HepG2 (cell line): ENCODE measurements around the gene PRMT7. TPM values are rescaled to one million over a fixed set of nuclear protein-coding genes. Genes with fewer than 3 reads are reported as not detected.
A peak's percentile ranks its signal among the peaks of the same experiment; 100 is the strongest.

Source experiments
- BCLAF1 ChIP-seq: fragments of 450-650 bp; IDR thresholded peaks from 2 replicates; pipeline ENCODE4 v1.6.1; 2017; ENCODE audit warnings: mild to moderate bottlenecking
- CBX2 ChIP-seq, 2 experiments: fragments of 200-600 bp in 1 of 2; sonication (generic); formaldehyde crosslinking in 1 of 2; IDR thresholded peaks; 2 replicates each; pipeline versions ENCODE4 v1.7.0 to v1.8.1; 2018 to 2022; ENCODE audit warnings: low read depth in 2 of 2, low read length in 1 of 2, mild to moderate bottlenecking in 1 of 2, missing genetic modification reagents in 1 of 2
- DR1 ChIP-seq: sonication (generic); formaldehyde crosslinking; IDR thresholded peaks from 2 replicates; pipeline ENCODE4 v1.8.0; 2021; ENCODE audit warnings: mild to moderate bottlenecking, missing genetic modification reagents, inconsistent platforms
- KAT8 ChIP-seq: IDR thresholded peaks from 2 replicates; pipeline ENCODE4 v1.6.1; 2016; ENCODE audit warnings: missing genetic modification reagents, missing compliant biosample characterization
- MATR3 ChIP-seq: sonication (generic); formaldehyde crosslinking; IDR thresholded peaks from 2 replicates; pipeline ENCODE4 v1.4.0; 2020; ENCODE audit warnings: missing genetic modification reagents
- MED13 ChIP-seq: sonication (generic); formaldehyde crosslinking; IDR thresholded peaks from 2 replicates; pipeline ENCODE4 v1.5.0; 2020; ENCODE audit warnings: missing genetic modification reagents
- ONECUT2 ChIP-seq: sonication (generic); formaldehyde crosslinking; IDR thresholded peaks from 2 replicates; pipeline ENCODE4 v1.4.0; 2020; ENCODE audit warnings: missing genetic modification reagents
- RBM22 ChIP-seq: fragments of 200-400 bp; formaldehyde crosslinking; optimal IDR thresholded peaks from 2 replicates; pipeline ENCODE3; 2017; ENCODE audit warnings: mild to moderate bottlenecking, low read length, moderate library complexity
- SRSF1 ChIP-seq: fragments of 200-400 bp; formaldehyde crosslinking; optimal IDR thresholded peaks from 2 replicates; pipeline ENCODE3; 2017; ENCODE audit warnings: mild to moderate bottlenecking, low read depth, low read length, moderate library complexity
- XRCC5 ChIP-seq: fragments of 200-400 bp; formaldehyde crosslinking; optimal IDR thresholded peaks from 2 replicates; pipeline ENCODE3; 2017; ENCODE audit warnings: mild to moderate bottlenecking, low read length
- ZBTB1 ChIP-seq: sonication (generic); formaldehyde crosslinking; IDR thresholded peaks from 2 replicates; pipeline ENCODE4 v1.4.0; 2020; ENCODE audit warnings: missing genetic modification reagents, borderline replicate concordance
- ZBTB3 ChIP-seq: sonication (generic); formaldehyde crosslinking; IDR thresholded peaks from 2 replicates; pipeline ENCODE4 v1.4.0; 2020; ENCODE audit warnings: low read depth, mild to moderate bottlenecking, moderate library complexity, missing genetic modification reagents, borderline replicate concordance
- ZNF18 ChIP-seq: sonication (generic); formaldehyde crosslinking; IDR thresholded peaks from 2 replicates; pipeline ENCODE4 v1.8.0; 2022; ENCODE audit warnings: mild to moderate bottlenecking, missing genetic modification reagents; ENCODE audit not compliant: insufficient replicate concordance
- ZNF224 ChIP-seq: sonication (generic); formaldehyde crosslinking; IDR thresholded peaks from 2 replicates; pipeline ENCODE4 v1.5.0; 2020; ENCODE audit warnings: mild to moderate bottlenecking, missing genetic modification reagents
- ZNF3 ChIP-seq: IDR thresholded peaks from 2 replicates; pipeline ENCODE4 v1.7.0; 2017; ENCODE audit warnings: inconsistent platforms
- ZNF414 ChIP-seq: sonication (generic); formaldehyde crosslinking; IDR thresholded peaks from 2 replicates; pipeline ENCODE4 v1.5.0; 2020; ENCODE audit warnings: missing genetic modification reagents
- ZNF569 ChIP-seq: sonication (generic); formaldehyde crosslinking; IDR thresholded peaks from 2 replicates; pipeline ENCODE4 v1.5.0; 2020; ENCODE audit warnings: mild to moderate bottlenecking, missing genetic modification reagents, moderate library complexity, borderline replicate concordance
- ZNF598 ChIP-seq: sonication (generic); formaldehyde crosslinking; IDR thresholded peaks from 2 replicates; pipeline ENCODE4 v1.5.1; 2020; ENCODE audit warnings: mild to moderate bottlenecking, missing genetic modification reagents, borderline replicate concordance
- ZNF670 ChIP-seq: sonication (generic); formaldehyde crosslinking; IDR thresholded peaks from 2 replicates; pipeline ENCODE4 v1.8.0; 2022; ENCODE audit warnings: mild to moderate bottlenecking, missing genetic modification reagents, borderline replicate concordance
- ZNF768 ChIP-seq: sonication (generic); formaldehyde crosslinking; IDR thresholded peaks from 2 replicates; pipeline ENCODE4 v1.4.0; 2020; ENCODE audit warnings: missing genetic modification reagents
- ZNF782 ChIP-seq: sonication (generic); formaldehyde crosslinking; IDR thresholded peaks from 2 replicates; pipeline ENCODE4 v1.4.0; 2020; ENCODE audit warnings: missing genetic modification reagents, mild to moderate bottlenecking, borderline replicate concordance
- polyA plus RNA-seq, 8 experiments: library from polyadenylated mRNA; depleted of rRNA in 3 of 8; stranded (reverse) in 7 of 8; unstranded in 1 of 8; fragments of >200 nt; fragmentation: Illumina TruSeq in 4 of 8; extraction: Trizol in 4 of 8; gene quantifications; 2 replicates each; pipeline versions ENCODE4 v1.2.1 to v1.2.3, GENCODE V29; 2011 to 2016; ENCODE audit warnings: low read depth in 4 of 8, missing spikeins in 1 of 8, mixed read lengths in 1 of 8; ENCODE audit not compliant: insufficient read depth in 1 of 8
- total RNA-seq, 5 experiments: library from RNA; depleted of rRNA; stranded (reverse); fragments of >200 nt; fragmentation: Illumina TruSeq; extraction: Trizol; gene quantifications; 2 replicates each; pipeline ENCODE4 v1.2.3, GENCODE V29; 2016; ENCODE audit warnings: low read depth in 1 of 5
- TF ChIP-seq, protein P1 (sequence below): IDR thresholded peaks from 2 replicates; pipeline ENCODE4 v1.6.1; 2012; ENCODE audit warnings: inconsistent platforms

The PRMT7 gene
- total and polyA plus RNA-seq, 2 of the 13 experiments (the other 11 are each of a cell fraction or from before 2014, with no cell fraction given) = 47.5 to 55.0 TPM

DNA sequence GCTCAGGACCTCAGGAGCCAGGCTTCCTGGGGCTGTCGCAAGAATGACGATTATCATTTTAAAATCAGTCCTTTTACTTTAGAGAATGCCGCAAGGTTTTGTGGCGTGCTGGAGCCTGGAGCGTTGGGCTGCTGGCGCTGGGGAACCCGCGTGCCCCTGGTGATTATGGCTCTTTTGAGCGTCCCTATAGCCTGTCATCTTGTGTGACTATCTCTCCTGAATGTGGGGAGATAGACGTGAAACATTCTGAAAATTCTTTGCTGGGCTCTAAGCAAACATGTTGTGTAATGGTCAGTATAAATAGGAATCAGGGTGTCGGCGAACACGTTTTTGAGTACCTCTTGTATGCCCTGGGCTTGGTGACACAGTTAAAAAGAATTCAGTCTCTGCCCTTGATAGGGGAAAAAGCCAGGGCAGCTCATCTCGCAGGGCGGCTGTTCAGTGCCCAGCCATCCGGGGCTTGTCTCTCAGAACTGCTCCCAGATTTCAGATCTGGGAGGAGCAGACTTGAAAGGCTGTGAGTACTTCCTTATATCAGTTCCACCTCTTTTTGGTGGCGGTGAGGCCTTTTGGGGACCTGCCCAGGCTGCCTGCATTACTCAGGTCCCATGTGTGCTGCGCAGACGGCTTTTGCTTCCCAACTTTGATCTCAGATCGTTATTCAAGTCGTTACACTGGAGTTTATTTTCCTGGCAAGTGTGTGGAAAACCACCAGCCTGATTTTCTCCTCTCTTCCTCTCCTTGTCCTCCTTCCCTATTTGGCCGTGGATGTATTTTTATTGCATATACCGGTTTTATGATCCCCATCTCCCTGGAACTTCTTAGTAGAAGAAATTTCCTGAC lies 45.5 kb upstream of the PRMT7 start (continued):
- TF ChIP-seq BCLAF1 (no peak), MED13 (CRISPR knock-in tag) (peak; percentile 67; the same call in 1 of the 2 replicates), ZNF670 (CRISPR knock-in tag) (peak; percentile 72; the same call in 1 of the 2 replicates), SRSF1 (no peak), MATR3 (CRISPR knock-in tag) (no peak), ZNF224 (no peak), ZNF569 (CRISPR knock-in tag) (no peak), XRCC5 (no peak), ZBTB1 (no peak), ZNF598 (CRISPR knock-in tag) (no peak), ZNF768 (no peak), ZBTB3 (no peak), ZNF18 (no peak), KAT8 (peak; percentile 90), CBX2 (IDR thresholded peaks at IDR 0.05; ENCODE audit: low read depth, low read length) (no peak), CBX2 (CRISPR knock-in tag; IDR thresholded peaks at IDR 0.05; ENCODE audit: low read depth) (no peak), ZNF414 (peak; percentile 82), DR1 (peak; percentile 59), ZNF3 (CRISPR knock-in tag) (no peak), ZNF782 (CRISPR knock-in tag) (no peak), RBM22 (peak; percentile 7), ONECUT2 (0 out of 2 replicates have a peak, but pooled peaks have one; percentile 40)
- TF ChIP-seq, protein P1, sequence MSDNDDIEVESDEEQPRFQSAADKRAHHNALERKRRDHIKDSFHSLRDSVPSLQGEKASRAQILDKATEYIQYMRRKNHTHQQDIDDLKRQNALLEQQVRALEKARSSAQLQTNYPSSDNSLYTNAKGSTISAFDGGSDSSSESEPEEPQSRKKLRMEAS = peak; percentile 59; the same call in 1 of the 2 replicates
